Measurements from ENCODE around the gene NQO1. TPM values are rescaled to one million over a fixed set of nuclear protein-coding genes. Genes with fewer than 3 reads are reported as not detected.

NQO1 gene
- total and polyA plus RNA-seq, 2 of the 13 experiments (the other 11 are each of a cell fraction or from before 2014, with no cell fraction given) = 464 to 1,060 TPM

- TF ChIP-seq SNAPC4 (CRISPR knock-in tag; IDR thresholded peaks at IDR 0.05) (peak; percentile 57; the same call in 1 of the 2 replicates), ZNF567 (CRISPR knock-in tag; IDR thresholded peaks at IDR 0.05; ENCODE audit: borderline replicate concordance) (0 out of 2 replicates have a peak, but pooled peaks have one; percentile 75), ZNF672 (CRISPR knock-in tag; IDR thresholded peaks at IDR 0.05) (no peak), MXD4 (CRISPR knock-in tag; IDR thresholded peaks at IDR 0.05) (0 out of 2 replicates have a peak, but pooled peaks have one; percentile 38), EZH2 (conservative IDR thresholded peaks at IDR 0.05; ENCODE audit: low read depth, low read length) (no peak), MLX (CRISPR knock-in tag; IDR thresholded peaks at IDR 0.05) (0 out of 2 replicates have a peak, but pooled peaks have one; percentile 11), FOXO4 (CRISPR knock-in tag; conservative IDR thresholded peaks at IDR 0.05) (peak; percentile 97; the same call in 1 of the 2 replicates), NR2C2 (CRISPR knock-in tag; IDR thresholded peaks at IDR 0.05; ENCODE audit: borderline replicate concordance) (no peak), ZNF772 (CRISPR knock-in tag; IDR thresholded peaks at IDR 0.05) (0 out of 2 replicates have a peak, but pooled peaks have one; percentile 5), GATAD2A (CRISPR knock-in tag; IDR thresholded peaks at IDR 0.05) (0 out of 2 replicates have a peak, but pooled peaks have one; percentile 4), MAX (IDR thresholded peaks at IDR 0.05) (0 out of 2 replicates have a peak, but pooled peaks have one; percentile 29), NR0B2 (CRISPR knock-in tag; IDR thresholded peaks at IDR 0.05) (peak; percentile 45; the same call in 1 of the 2 replicates), POLR2G (IDR thresholded peaks at IDR 0.05; ENCODE audit: low read depth, low read length) (peak; percentile 72; the same call in 1 of the 2 replicates), ZNF747 (CRISPR knock-in tag; IDR thresholded peaks at IDR 0.05; ENCODE audit: borderline replicate concordance) (peak; percentile 24; the same call in 1 of the 2 replicates), GLI4 (CRISPR knock-in tag; IDR thresholded peaks at IDR 0.05; ENCODE audit: borderline replicate concordance) (peak; percentile 29; the same call in 1 of the 2 replicates)
- TF ChIP-seq, protein P1, sequence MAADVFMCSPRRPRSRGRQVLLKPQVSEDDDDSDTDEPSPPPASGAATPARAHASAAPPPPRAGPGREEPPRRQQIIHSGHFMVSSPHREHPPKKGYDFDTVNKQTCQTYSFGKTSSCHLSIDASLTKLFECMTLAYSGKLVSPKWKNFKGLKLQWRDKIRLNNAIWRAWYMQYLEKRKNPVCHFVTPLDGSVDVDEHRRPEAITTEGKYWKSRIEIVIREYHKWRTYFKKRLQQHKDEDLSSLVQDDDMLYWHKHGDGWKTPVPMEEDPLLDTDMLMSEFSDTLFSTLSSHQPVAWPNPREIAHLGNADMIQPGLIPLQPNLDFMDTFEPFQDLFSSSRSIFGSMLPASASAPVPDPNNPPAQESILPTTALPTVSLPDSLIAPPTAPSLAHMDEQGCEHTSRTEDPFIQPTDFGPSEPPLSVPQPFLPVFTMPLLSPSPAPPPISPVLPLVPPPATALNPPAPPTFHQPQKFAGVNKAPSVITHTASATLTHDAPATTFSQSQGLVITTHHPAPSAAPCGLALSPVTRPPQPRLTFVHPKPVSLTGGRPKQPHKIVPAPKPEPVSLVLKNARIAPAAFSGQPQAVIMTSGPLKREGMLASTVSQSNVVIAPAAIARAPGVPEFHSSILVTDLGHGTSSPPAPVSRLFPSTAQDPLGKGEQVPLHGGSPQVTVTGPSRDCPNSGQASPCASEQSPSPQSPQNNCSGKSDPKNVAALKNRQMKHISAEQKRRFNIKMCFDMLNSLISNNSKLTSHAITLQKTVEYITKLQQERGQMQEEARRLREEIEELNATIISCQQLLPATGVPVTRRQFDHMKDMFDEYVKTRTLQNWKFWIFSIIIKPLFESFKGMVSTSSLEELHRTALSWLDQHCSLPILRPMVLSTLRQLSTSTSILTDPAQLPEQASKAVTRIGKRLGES (CRISPR knock-in tag; IDR thresholded peaks at IDR 0.05; ENCODE audit: borderline replicate concordance) = 0 out of 2 replicates have a peak, but pooled peaks have one; percentile 50
Measured at GRCh38 chr16:69724981-69725479, 1.3 kb downstream of the NQO1 start (continued).

All from HepG2 (cell line).